Stimulated activated CD4-positive, alpha-beta T cell treated with anti-CD3 and anti-CD28 coated beads, Interleukin-15, amount 100 ng/mL, for 24 hours (primary cell): Measurements from ENCODE around the gene STK17B.

ENCODE experiments used
- DNase-seq: peaks from one replicate; pipeline ENCODE4 v3.0.0-alpha.2; 2020

Gene STK17B

DNA sequence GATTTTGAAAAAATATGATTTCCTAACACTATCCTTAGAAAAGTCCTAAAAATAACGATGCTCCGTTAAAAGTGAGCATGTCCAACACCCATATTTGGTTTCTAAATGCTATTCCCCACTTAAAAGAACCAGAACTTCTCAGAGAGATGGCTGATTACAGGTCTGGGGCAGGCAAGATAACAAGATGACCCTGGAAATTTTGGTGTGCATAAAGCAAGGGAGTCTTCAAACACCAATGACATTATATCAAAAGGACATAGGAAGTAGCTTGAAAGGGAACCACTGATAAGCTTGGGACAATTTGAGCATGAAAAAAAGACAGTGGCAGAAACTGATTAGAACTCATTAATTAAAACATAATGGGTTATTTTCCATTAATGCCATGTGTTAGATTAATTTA lies 17.9 kb downstream of the STK17B start:
- DNase-seq = no peak

GRCh38 chr2:196149948-196150347 lies 21.4 kb downstream of the STK17B start:
- DNase-seq = no peak

DNA sequence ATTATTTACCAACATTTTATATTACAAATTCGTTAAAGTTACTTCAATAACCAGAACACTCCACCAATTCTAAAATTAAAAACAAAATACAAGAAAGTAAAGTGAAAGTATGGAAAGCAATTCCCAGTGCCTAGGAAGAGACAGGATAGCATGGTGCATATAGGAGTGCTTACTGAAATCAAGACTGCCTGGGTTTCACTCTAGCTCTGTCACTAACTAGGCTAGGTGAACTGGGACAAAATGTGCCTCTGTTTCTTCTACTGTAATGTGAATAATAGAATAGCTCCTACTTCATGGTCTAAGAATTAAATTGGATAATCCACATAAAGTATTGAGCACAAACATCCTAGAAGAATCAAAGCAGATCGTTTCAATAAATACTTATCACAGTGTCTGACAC lies 22.6 kb downstream of the STK17B start:
- DNase-seq = no peak

DNA sequence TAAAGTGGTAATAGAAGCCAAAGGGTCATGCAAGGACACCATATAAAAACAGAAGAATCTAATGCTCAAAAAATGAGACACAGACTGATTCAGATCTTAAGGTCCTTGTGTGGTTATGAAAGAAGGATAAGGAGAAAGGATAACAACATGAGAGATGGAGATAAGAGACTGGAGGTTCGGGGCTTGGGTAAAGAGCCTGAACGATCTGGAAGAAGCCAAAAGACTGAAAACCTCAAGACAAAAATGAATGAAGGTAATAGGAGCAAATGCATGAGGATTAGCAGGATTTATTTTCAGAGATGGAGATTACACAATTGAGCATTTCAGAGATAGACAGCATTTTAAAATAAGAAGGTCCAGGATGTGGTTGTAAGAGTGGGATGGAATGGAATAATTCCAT lies 26.1 kb downstream of the STK17B start:
- DNase-seq = no peak

GRCh38 chr2:196144513-196145126 lies 26.8 kb downstream of the STK17B start:
- no peak for DNase-seq

DNA sequence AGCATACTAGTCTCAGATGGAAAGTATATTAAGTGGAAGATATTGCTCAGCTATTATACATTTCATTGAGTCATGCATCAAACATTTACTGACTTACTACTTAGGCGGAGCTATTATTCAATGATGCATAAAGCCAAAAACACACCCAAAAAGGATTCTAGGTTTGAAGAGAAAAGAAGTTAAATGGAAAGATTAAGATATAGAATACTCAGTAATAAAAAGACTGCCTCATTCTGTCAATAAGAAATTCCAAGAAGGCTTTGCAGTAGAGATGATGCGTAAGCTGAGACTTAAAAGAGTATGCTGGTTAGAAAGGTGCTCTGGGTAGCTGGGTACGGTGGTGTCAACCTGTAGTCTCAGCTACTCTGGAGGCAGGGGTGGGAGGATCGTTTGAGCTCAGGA lies 27.6 kb downstream of the STK17B start:
- no peak for DNase-seq

DNA sequence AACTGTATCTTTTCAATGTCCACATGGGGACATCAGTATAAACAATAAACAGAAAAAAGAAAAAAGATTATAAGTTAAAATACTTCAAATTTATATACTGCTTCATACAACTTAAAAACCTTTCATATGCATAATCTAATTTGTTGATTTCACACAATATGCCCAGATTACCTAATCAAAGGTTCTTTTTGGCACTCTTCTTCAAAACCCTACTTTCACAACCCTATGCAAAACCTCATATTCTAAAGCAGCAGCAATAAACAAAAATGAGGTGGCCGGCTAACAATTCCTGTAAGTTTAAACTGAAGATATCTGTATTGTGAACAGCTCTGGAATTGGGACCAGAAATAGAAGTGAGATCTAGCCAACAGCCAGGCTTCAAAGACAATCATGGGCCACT lies 28.6 kb downstream of the STK17B start:
- DNase-seq = no peak

DNA sequence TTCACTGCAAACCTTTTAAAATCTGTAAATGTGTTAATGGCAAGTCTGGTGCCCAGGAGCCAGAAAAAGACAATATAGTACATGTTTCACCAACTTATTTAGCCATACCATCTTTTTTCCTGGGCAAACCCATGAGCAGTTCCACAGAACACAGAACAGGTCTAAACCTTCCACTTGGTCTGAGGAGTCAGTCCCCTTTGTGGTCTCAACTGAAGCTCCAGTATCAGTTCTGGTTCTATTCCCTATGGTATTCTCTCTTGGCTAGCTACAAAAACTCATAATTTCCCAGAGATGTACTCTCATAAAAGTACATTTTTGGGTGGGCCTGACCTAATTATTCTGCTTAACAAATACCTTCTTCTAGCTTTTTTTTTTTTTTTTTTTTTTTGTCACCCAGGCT lies 31.2 kb downstream of the STK17B start:
- DNase-seq = no peak

- no peak for DNase-seq
Observed at GRCh38 chr2:196137271-196137670, 34.1 kb downstream of the STK17B start.

- DNase-seq = no peak
Observed at GRCh38 chr2:196136151-196136550, 35.2 kb downstream of the STK17B start.

DNA sequence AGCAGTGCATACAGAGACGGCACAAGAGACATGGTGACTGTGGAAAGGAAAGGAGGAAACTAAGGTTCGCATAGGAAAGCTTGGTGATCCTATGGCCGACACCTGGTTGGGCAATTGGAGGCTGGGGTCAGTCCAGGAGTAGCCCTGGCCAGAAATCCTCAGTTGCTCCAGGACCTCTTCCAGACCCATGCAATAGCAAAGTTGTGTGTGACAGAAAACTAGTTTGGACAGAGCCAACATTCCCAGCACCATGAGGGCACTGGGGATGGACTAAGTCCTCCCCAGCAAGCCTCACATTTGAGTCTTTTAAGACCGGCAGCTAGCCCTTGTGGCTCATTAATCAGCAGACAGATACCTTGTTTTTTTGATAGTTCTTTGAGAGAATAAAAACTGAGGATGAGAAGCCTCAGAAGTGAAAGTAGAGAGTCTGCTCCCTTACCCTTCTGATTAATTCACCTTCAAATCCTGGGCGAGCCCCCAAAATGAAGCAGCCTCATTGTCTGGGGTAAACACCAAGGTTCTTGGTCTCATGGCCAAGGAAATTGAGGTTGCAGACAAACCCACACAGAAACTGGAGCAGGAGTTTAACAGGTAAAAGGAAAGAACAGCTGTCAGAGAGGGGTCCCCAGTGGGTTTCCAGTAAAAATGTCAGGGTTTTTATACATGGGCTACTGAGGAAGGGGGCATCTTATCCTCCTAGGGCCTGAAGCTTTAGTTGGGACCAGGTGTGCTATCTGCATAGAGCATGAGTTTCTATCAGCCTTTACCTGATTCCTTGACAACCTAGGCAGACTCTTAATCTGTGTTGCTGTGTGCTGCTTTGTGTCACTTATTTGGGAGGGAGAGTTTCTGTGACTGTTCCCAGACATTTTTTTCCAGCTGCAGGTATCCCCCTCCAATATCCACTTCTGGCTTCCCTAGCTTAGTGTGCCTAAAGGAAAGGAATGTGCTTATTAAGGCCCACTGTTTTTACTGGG lies 39.1 kb downstream of the STK17B start:
- peak; percentile 61 for DNase-seq

DNA sequence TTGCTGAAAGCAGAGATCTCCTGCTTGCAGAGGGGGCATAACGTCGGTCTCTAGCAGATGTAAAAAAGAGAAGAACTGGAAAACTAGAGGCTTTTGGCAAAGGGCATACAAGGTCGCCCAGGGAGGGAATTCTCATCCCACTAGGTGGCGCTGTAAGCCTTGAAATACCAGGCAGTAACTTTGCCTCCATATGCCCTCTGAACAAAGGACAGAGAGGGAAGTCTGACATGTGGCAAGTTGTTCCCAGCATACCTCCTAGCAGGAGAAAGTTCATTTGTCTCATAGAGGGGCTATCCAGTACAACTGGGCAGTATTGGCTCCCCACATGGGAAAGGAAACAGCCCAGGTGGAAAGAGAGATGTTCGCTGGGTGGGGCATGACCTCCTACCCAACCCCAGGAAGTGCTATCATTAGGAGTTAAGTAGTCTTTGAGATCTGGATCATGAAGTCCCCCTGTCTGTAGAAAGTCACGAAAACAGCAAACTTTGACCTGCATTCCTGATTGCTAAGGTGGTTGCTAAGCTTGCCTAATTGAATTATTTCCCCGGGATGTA lies 39.9 kb downstream of the STK17B start:
- DNase-seq = peak; percentile 77

DNA sequence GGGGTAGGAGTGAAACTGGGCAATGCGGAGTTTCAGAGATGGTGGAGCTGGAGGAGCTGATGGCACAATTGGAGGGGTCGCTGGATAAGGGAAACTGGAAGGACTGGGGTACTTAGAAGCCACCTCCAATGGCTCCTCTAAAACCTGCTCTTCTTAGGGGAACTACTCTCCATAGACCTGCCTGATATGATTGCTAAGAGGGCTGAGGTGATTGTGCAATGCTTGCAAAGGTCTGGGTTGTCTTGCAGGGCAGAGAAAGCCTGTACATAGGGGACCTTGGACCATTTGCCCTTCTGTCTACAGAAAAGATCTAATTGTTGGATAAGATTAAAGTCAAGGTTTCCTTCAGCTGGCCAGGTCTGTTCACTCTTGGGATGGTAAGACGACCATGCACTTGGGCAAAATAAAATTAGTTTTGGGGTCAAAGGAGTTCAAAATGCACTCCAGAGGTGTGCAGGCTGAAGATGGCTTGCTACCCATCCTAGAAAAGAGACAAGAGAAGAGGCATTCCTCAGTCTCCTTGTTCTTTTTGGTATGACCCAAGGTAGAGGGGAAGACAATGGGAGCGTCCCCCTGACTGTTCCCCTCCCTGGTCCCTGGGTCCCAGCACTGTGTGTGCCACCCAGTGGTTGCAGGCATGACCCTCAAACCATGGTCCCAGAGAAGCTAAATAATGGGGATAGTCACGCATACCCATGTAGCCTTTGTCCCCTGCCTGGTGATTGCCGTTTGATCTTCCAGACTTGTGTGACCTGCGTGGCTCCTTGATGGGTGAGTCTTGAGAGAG lies 41.1 kb downstream of the STK17B start:
- DNase-seq = peak; percentile 37

- DNase-seq = no peak
Observed at GRCh38 chr2:196128749-196129148, 42.6 kb downstream of the STK17B start.

- DNase-seq = no peak
Observed at GRCh38 chr2:196125596-196125995, 45.8 kb downstream of the STK17B start.

- no peak for DNase-seq
Observed at GRCh38 chr2:196123679-196124373, 47.6 kb downstream of the STK17B start.

GRCh38 chr2:196119926-196120325 lies 51.5 kb downstream of the STK17B start:
- no peak for DNase-seq

DNA sequence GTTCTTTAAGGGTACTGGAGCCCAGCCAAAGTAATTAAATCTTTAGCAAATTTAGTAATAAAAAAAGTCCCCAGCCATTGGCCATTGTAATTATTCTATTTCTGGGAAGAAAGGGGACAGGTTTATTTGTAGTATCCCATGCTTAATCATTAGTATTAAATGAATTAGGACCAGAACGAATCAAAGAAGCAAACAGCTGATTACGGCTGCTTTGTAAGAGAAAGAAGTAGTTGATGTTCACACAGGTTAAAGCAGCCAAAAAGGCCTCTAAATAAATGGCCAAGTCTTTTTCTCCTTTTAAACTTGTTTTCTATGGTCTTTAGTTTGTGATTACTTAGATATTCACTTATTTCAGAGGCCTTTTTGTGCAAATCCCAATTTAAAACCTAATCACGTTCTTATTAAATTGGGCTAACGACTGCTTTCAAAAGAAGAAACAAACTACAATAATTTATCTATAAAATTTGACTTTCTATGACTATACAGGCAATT lies 54.1 kb downstream of the STK17B start:
- no peak for DNase-seq

GRCh38 chr2:196113061-196113974 lies 58.1 kb downstream of the STK17B start:
- DNase-seq = no peak

GRCh38 chr2:196112418-196113034 lies 58.9 kb downstream of the STK17B start:
- DNase-seq = no peak

- DNase-seq = no peak
Observed at GRCh38 chr2:196108604-196109003, 62.8 kb downstream of the STK17B start.
